LHCN-M2 (cell line): ENCODE results near the gene CAB39L. TPM values are rescaled to one million over a fixed set of nuclear protein-coding genes. Genes with fewer than 3 reads are reported as not detected.
A peak's percentile ranks its signal among the peaks of the same experiment; 100 is the strongest.

Experiments
- DNase-seq: peaks from one replicate; pipeline ENCODE4 v3.0.0-alpha.2; 2012; ENCODE audit warnings: low read depth
- total RNA-seq: library from RNA; depleted of rRNA; stranded (reverse); fragments of >200 nt; gene quantifications from 2 replicates; pipeline ENCODE4 v1.2.3, GENCODE V29; 2014

The CAB39L gene
- total RNA-seq, 1 experiment from 2014 or later, result 8.4 TPM

DNA sequence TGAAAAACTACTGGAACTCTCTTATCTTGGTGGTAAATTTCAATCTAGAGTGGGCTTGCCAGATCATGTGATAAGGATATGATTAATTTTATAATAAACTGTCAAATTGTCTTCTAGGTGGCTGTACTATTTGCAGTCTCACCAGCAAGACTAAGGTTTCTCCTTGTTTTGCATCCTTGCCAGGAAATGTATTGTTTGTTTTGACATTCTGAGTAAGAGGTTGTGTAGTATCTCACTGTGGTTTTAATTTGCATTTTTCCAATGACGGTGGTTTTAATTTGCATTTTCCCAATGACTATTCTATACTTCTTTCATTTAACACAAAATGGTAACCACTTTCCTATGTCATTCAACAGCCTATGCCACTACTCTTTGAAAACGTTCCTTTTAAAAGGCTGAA is 2.0 kb downstream of the CAB39L start:
- DNase-seq, result no peak

DNA sequence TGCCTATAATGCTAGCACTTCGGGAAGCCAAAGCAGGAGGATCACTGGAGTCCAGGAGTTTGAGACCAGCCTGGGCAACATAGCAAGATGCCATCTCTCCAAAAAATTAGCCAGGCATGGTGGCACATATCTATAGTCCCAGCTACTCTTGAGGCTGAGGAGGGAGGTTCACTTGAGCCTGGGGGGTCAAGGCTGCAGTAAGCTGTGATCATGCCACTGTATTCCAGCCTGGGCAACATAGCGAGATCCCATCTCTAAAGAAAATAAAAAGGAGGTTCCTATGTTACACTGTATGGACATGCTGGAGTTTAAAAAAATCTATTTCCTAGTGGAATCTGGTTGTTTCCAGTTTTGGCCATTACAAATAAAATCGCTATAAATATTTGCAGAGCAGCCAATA is 2.6 kb downstream of the CAB39L start:
- DNase-seq, result no peak

DNA sequence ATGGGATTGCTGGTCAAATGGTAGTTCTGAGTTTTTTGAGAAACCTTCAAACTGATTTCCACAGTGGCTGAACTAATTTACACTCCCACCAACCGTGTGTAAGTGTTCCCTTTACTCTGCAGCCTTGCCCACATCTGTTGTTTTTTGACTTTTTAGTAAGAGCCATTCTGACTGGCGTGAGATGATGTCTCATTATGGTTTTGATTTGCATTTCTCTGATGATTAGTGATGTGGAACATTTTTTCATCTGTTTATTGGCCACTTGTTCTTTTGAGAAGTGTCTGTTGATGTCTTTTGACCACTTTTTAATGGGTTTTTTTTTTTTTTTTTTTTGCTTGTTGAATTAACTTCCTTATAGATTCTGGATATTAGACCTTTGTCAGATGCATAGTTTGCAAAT is 4.3 kb downstream of the CAB39L start:
- DNase-seq, result no peak

- no peak for DNase-seq
These were observed 6.2 kb downstream of the CAB39L start for GRCh38 chr13:49437705-49438104.

- DNase-seq, result peak; percentile 65
These were observed 7.0 kb downstream of the CAB39L start for GRCh38 chr13:49436890-49437289.

DNA sequence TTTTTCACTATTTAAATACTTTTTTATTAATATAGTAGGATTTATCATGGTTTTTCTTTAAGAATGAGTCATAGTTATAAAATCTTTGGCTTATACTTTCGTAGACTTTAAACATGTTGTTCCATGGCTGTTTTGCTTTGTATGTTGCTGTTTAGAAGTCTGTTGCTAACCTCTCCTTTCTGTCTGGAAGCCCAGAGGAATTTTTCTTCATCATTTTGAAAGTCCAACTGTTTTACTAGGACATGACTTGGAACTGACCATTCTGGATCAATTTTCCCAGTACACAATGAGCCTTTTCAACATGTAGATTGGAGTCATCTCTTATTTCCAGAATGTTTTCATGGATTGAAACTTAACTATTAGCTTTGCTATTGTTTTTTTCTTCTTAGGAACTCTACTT is 7.9 kb downstream of the CAB39L start:
- DNase-seq, result peak; percentile 34

- DNase-seq, result no peak
These were observed 14.7 kb downstream of the CAB39L start for GRCh38 chr13:49429121-49429520.

GRCh38 chr13:49428041-49428763 is 15.7 kb downstream of the CAB39L start:
- DNase-seq, result no peak

GRCh38 chr13:49424011-49424560 is 19.8 kb downstream of the CAB39L start:
- no peak for DNase-seq

DNA sequence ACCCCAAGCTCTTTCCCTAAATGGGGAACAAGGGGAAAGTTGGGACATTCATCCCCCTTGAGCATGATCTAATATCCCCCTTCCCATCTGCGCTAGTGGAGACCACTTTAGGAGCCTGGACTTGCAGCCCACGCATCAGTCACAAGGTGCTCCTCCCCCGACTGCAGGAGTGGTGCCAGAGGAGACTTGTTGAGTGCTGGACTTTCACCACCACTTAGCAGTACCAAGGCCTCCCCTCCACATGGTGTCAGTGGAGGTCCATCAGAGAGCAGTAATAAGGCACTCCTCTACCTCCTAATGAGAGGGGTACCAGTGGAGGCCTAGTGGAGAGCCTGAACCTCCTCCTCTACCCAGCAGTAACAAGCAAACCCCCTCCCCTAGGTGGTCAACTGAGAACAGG is 22.5 kb downstream of the CAB39L start:
- no peak for DNase-seq

GRCh38 chr13:49419276-49419675 is 24.6 kb downstream of the CAB39L start:
- DNase-seq, result peak; percentile 72

DNA sequence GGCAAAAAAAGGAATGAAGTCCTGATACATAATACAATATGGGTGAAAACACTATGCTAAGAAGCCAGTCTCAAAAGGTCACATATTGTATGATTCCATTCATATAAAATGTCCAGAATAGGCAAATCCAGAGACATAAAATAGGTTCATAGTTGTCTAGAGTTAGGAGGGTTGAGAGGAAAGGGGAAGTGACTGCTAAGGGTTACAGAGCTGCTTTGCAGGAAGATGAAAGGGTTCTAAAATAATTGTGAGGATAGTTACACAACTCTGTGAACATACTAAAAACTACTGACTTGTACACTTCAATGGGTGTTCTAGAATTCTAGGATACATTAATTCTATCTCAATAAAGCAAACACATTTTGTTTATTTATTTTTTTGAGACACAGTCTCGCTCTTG is 25.7 kb downstream of the CAB39L start:
- DNase-seq, result no peak

- DNase-seq, result no peak
These were observed 26.7 kb downstream of the CAB39L start for GRCh38 chr13:49417161-49417560.

DNA sequence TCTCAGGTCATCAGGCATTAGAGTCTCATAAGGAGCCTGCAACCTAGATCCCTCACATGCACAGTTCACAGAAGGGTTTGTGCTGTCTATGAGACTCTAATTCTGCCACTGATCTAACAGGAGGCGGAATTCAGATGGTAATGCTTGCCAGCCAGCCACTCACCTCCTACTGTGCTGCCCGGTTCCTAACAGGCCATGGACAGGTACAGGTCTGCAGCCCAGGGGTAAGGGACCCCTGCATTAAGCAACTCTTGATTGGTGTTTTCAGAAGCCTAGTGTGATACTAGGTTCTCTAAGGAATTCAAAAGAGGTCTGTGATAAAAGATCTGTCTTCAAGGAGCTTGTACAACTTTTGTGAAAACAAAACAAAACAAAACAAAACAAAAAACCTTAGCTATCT is 31.1 kb downstream of the CAB39L start:
- no peak for DNase-seq

- DNase-seq, result no peak
These were observed 32.5 kb downstream of the CAB39L start for GRCh38 chr13:49411353-49411752.

DNA sequence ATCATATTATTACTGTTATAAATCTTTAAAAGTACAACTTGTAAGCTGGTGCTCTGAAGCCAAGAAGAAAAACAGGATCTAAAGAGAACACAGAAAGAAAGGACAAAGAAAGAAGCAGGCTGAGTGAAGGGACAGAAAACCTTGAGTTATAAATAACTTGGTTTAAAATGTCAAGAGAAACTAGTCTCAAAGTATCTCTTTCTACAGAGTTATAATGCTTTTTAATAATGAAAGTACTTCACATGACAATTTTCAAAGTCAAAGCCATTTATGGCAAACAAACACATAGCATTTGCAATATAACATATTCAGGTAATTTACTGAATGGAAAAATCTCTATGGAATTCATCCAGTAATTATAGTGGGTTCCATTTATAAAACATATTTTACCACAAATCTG is 33.4 kb downstream of the CAB39L start:
- no peak for DNase-seq

DNA sequence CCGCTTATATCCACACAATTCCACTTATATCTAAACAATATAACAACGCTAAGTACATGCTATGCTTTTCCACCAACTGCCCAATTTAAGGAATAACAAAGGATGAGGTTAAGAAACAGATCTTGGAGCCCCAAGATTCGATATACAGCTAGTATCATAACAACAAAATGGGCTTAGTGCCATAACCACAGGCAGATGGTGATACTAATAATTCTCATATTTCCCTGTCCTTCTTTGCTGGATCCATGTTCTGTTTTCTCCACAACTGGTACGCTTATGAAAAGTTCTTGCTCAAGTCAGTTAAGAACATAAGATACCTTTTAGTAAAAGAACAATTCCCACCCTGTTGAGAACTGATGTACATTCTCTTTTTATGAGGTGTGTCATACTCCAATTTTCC is 33.9 kb downstream of the CAB39L start:
- peak; percentile 75 for DNase-seq

DNA sequence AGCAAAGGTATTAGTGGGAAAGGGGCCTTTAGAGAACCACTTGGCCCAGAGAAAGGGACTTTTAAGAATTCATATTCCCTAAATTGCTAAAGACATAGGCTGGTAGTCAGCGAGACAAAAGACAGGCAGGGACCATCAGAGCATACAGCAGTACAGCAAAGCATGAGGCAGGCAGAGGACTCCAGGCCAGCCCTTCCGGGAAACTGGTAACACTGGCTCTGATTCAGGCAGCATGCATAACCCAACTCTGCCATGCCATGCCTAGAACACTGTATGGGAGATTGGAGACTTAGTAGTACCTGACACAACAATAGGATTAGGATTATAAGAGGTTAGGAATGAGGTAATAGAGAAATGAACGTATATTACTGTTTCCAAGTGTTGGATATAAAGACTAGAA is 34.9 kb downstream of the CAB39L start:
- no peak for DNase-seq

DNA sequence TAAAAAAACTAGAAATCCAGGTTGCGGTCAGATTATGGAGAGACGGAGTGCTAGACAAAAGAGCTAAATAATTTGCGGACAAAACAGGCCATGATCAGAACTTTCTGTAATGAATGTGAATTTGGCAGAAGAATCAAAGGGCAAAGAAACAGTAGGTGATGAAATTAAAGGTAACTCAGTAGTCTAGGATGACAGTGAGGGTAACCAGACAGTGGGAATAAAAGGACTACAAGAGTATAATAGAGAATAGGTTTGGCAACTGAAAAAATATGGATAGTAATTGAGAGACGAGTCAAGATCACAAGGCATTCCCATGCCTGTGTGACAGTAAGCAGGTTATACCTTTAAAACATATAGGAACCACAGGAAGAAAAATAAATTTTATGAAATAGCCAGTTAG is 35.9 kb downstream of the CAB39L start:
- DNase-seq, result no peak

DNA sequence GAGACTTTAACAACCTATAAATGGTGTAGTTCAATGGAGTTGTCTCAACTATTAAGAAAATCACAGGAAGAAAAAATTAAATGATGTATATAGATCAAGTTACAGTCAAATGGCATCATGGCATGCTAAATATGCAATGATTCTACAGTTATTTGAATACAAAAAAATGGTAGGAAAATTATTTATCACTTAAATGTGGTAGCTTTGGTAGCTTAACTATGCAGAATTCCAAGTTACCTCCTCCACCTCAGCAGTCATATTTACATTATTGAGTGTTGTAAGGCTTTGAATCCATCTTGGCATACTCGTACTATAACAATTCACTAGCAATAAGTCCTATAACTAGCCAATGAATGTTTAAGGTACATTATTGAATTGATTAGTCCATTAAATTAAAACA is 36.8 kb downstream of the CAB39L start:
- no peak for DNase-seq

- no peak for DNase-seq
These were observed 39.2 kb downstream of the CAB39L start for GRCh38 chr13:49404703-49405020.

- no peak for DNase-seq
These were observed 39.7 kb downstream of the CAB39L start for GRCh38 chr13:49403996-49404702.
